ENCODE data around the gene CNTNAP2. TPM values are rescaled to one million over a fixed set of nuclear protein-coding genes. Genes with fewer than 3 reads are reported as not detected.

CNTNAP2 gene
- total and polyA plus RNA-seq, 2 of the 8 experiments (the other 6 are each of a cell fraction or from before 2014, with no cell fraction given), result 27.9 to 71.0 TPM

GRCh38 chr7:147413557-147413870, 1296.9 kb downstream of the CNTNAP2 start:
- POLR2A ChIA-PET (ENCODE audit: partially characterized antibody), result no interaction called here
- TF ChIP-seq CBX5 (IDR thresholded peaks at IDR 0.05; ENCODE audit: low read depth, low read length), result no peak
- no peak for TF ChIP-seq CREB1 (IDR thresholded peaks at IDR 0.05)
- no peak for TF ChIP-seq KDM5A (IDR thresholded peaks at IDR 0.05; ENCODE audit: low read length)
- no peak for TF ChIP-seq FOSL1 (IDR thresholded peaks at IDR 0.05; ENCODE audit: insufficient read depth, low read depth, low read length)
- no peak for TF ChIP-seq EZH2 (IDR thresholded peaks at IDR 0.05; ENCODE audit: low read depth, low read length, severe bottlenecking)
- TF ChIP-seq RAD21 (IDR thresholded peaks at IDR 0.05 in 1 of 2, conservative IDR thresholded peaks at IDR 0.05 in 1 of 2; ENCODE audit: low read depth in 2 of 2, low read length in 2 of 2), result no peak
- TF ChIP-seq EGR1 (IDR thresholded peaks at IDR 0.05; ENCODE audit: borderline replicate concordance, low read depth, low read length), result no peak
- no peak for TF ChIP-seq SRF (IDR thresholded peaks at IDR 0.05; ENCODE audit: low read depth, low read length)
- no peak for TF ChIP-seq POU5F1 (IDR thresholded peaks at IDR 0.05; ENCODE audit: low read depth, low read length)
- no peak for TF ChIP-seq TBP (IDR thresholded peaks at IDR 0.05; ENCODE audit: low read depth, low read length)
- no peak for TF ChIP-seq EP300 (IDR thresholded peaks at IDR 0.05; ENCODE audit: borderline replicate concordance in 1 of 2, low read depth in 2 of 2, low read length in 2 of 2)
- no peak for TF ChIP-seq NRF1 (IDR thresholded peaks at IDR 0.05; ENCODE audit: low read depth, low read length)
- TF ChIP-seq TEAD4 (IDR thresholded peaks at IDR 0.05; ENCODE audit: low read depth, low read length), result no peak
- TF ChIP-seq BRCA1 (IDR thresholded peaks at IDR 0.05; ENCODE audit: low read depth, low read length), result no peak

More at GRCh38 chr7:147413557-147413870, 1296.9 kb downstream of the CNTNAP2 start:
- Histone ChIP-seq H2AFZ (ENCODE audit: low read length) (no peak overlapping the region), H3K9ac (replicated peaks in 1 of 4; ENCODE audit: extremely low read depth in 1 of 4, low read depth in 3 of 4, low read length in 3 of 4) (no peak overlapping the region), H3K36me3 (ENCODE audit: control insufficient read depth in 2 of 4, insufficient read depth in 4 of 4, low read length in 3 of 4) (no peaks in the 10 kb centered on the region), H2BK5ac (ENCODE audit: low read depth, low read length) (no peak overlapping the region), H3K18ac (ENCODE audit: extremely low read depth, low read length) (no peak overlapping the region), H3K56ac (replicated peaks; ENCODE audit: insufficient read length, low read depth, low read length) (no peak overlapping the region), H2BK120ac (replicated peaks; ENCODE audit: low read depth, low read length) (no peak overlapping the region), H3K4ac (replicated peaks; ENCODE audit: insufficient read length, low read depth, low read length) (no peak overlapping the region), H2BK12ac (ENCODE audit: low read depth, low read length) (no peak overlapping the region), H3K27ac (ENCODE audit: low read depth, low read length) (no peak overlapping the region), H4K5ac (ENCODE audit: insufficient read length, low read depth, low read length) (no peak overlapping the region), H3K4me1 (replicated peaks in 1 of 4; ENCODE audit: control insufficient read depth in 3 of 4, insufficient read depth in 4 of 4, low read length in 3 of 4) (no peaks in the 10 kb centered on the region), H4K91ac (replicated peaks; ENCODE audit: insufficient read length, low read length) (no peak overlapping the region), H3K4me3 (ENCODE audit: extremely low read depth in 1 of 4, insufficient read depth in 2 of 4, low read depth in 3 of 4, low read length in 4 of 4) (no peak overlapping the region), H2BK15ac (ENCODE audit: low read length) (no peak overlapping the region), H4K8ac (ENCODE audit: extremely low read depth, insufficient read depth, low read length) (no peak overlapping the region), H3K79me1 (ENCODE audit: low read depth, low read length) (no peaks in the 10 kb centered on the region), H4K20me1 (replicated peaks in 1 of 2; ENCODE audit: control insufficient read depth in 1 of 2, insufficient read depth in 2 of 2, low read length in 2 of 2) (no peaks in the 10 kb centered on the region), H3K9me3 (ENCODE audit: insufficient read depth in 2 of 2, low read depth in 1 of 2, low read length in 1 of 2) (no peaks in the 10 kb centered on the region), H2AK5ac (ENCODE audit: low read depth, low read length) (no peak overlapping the region), H3K79me2 (ENCODE audit: control insufficient read depth in 1 of 2, insufficient read depth in 2 of 2, low read length in 2 of 2) (no peaks in the 10 kb centered on the region), H2BK20ac (ENCODE audit: low read length) (no peak overlapping the region), H3K23me2 (ENCODE audit: low read depth, low read length) (no peaks in the 10 kb centered on the region), H3K4me2 (ENCODE audit: insufficient read depth in 1 of 2, low read depth in 2 of 2, low read length in 2 of 2) (no peak overlapping the region), H3K27me3 (replicated peaks in 1 of 4; ENCODE audit: control insufficient read depth in 3 of 4, extremely low read depth in 1 of 4, insufficient read depth in 3 of 4, low read length in 3 of 4) (no peaks in the 10 kb centered on the region), H3K23ac (ENCODE audit: insufficient read length) (no peak overlapping the region), H3K14ac (ENCODE audit: insufficient read length) (no peak overlapping the region)
- DNase-seq (ENCODE audit: low read depth in 1 of 2, low spot score in 2 of 2), result no peak
- no peak for FAIRE-seq
- CTCF ChIA-PET (ENCODE audit: partially characterized antibody), result interaction anchor here (1.5 kb wide), 1 partner anchor 18 kb away, joined by 3 read pairs; no protein-coding TSS in a partner anchor
